Neural cell (in vitro differentiated cells): ENCODE measurements around the gene B4GALNT4. TPM values are rescaled to one million over a fixed set of nuclear protein-coding genes. Genes with fewer than 3 reads are reported as not detected.

Source experiments
- H2AFZ ChIP-seq: fragments of 200-600, 300-800 bp; sonication (generic), shearing (Covaris generic); 2 replicates; pipeline ENCODE4 v1.6.0; 2014; ENCODE audit warnings: low read depth, mild to moderate bottlenecking, antibody characterized with exemption, low read length, moderate library complexity
- H3F3A ChIP-seq: fragments of 200-600 bp; shearing (Covaris generic); 2 replicates; pipeline ENCODE4 v1.6.1; 2016; ENCODE audit warnings: mild to moderate bottlenecking, moderate library complexity, mixed read lengths, antibody characterized with exemption, low read length; ENCODE audit not compliant: insufficient read depth, poor library complexity, severe bottlenecking
- H3K27ac ChIP-seq: fragments of 200-600, 300-800 bp; sonication (generic), shearing (Covaris generic); 2 replicates; pipeline ENCODE4 v1.5.1; 2014; ENCODE audit warnings: mild to moderate bottlenecking, low read length, moderate library complexity
- H3K27me3 ChIP-seq: fragments of 300-800, 200-600 bp; sonication (generic), shearing (Covaris generic); 2 replicates; pipeline ENCODE4 v1.6.0; 2014; ENCODE audit warnings: mild to moderate bottlenecking, low read depth, low read length, moderate library complexity; ENCODE audit not compliant: insufficient read depth
- H3K36me3 ChIP-seq: fragments of 300-800, 200-600 bp; sonication (generic), shearing (Covaris generic); 2 replicates; pipeline ENCODE4 v1.5.1; 2014; ENCODE audit warnings: mild to moderate bottlenecking, antibody characterized with exemption, low read length, moderate library complexity; ENCODE audit not compliant: insufficient read depth
- H3K4me2 ChIP-seq: fragments of 300-800, 200-600 bp; sonication (generic), shearing (Covaris generic); 2 replicates; pipeline ENCODE4 v1.6.0; 2014; ENCODE audit warnings: mild to moderate bottlenecking, low read length
- H3K4me3 ChIP-seq: fragments of 300-800, 200-600 bp; sonication (generic), shearing (Covaris generic); 2 replicates; pipeline ENCODE4 v1.5.1; 2014; ENCODE audit warnings: mild to moderate bottlenecking, low read length, moderate library complexity
- H3K79me2 ChIP-seq: fragments of 200-600 bp; shearing (Covaris generic); replicated peaks from 2 replicates; pipeline ENCODE4 v1.6.0; 2014; ENCODE audit warnings: mild to moderate bottlenecking, low read length, moderate library complexity; ENCODE audit not compliant: insufficient read depth
- H3K9ac ChIP-seq: fragments of 300-800, 200-600 bp; sonication (generic), shearing (Covaris generic); 2 replicates; pipeline ENCODE4 v1.6.1; 2016; ENCODE audit warnings: mild to moderate bottlenecking, low read length, mixed read lengths
- H3K9me2 ChIP-seq: fragments of 200-600 bp; shearing (Covaris generic); 2 replicates; pipeline ENCODE4 v1.6.1; 2016; ENCODE audit warnings: mild to moderate bottlenecking, low read length, mixed read lengths; ENCODE audit not compliant: insufficient read depth
- H3K9me3 ChIP-seq: fragments of 200-600, 300-800 bp; sonication (generic), shearing (Covaris generic); 2 replicates; pipeline ENCODE4 v1.6.1; 2016; ENCODE audit warnings: mild to moderate bottlenecking, mixed run types, low read length, moderate library complexity, mixed read lengths
- H4K20me1 ChIP-seq: fragments of 200-600 bp; shearing (Covaris generic); 2 replicates; pipeline ENCODE4 v1.6.1; 2016; ENCODE audit warnings: mild to moderate bottlenecking, mixed run types; ENCODE audit not compliant: insufficient read depth
- CTCF ChIP-seq: fragments of 450-650 bp; IDR thresholded peaks from 2 replicates; pipeline ENCODE4 v1.5.1; 2014; ENCODE audit warnings: antibody characterized with exemption, mild to moderate bottlenecking, moderate library complexity; ENCODE audit not compliant: poor library complexity, severe bottlenecking
- EP300 ChIP-seq: fragments of 450-650 bp; conservative IDR thresholded peaks from 2 replicates; pipeline ENCODE4 v1.6.1; 2014; ENCODE audit warnings: antibody characterized with exemption, mild to moderate bottlenecking, moderate library complexity; ENCODE audit not compliant: poor library complexity, severe bottlenecking
- EZH2 ChIP-seq: fragments of 200-600, 300-800 bp; shearing (Covaris generic), sonication (generic); IDR thresholded peaks from 2 replicates; pipeline ENCODE4 v1.6.1; 2014; ENCODE audit warnings: antibody characterized with exemption, low read length, borderline replicate concordance, mild to moderate bottlenecking; ENCODE audit not compliant: insufficient read depth, poor library complexity, severe bottlenecking
- MXI1 ChIP-seq: fragments of 450-650 bp; conservative IDR thresholded peaks from 2 replicates; pipeline ENCODE4 v1.6.1; 2014; ENCODE audit warnings: antibody characterized with exemption, mild to moderate bottlenecking; ENCODE audit not compliant: poor library complexity, severe bottlenecking
- POLR2AphosphoS5 ChIP-seq: IDR thresholded peaks from 2 replicates; pipeline ENCODE4 v1.6.1; 2012
- RAD21 ChIP-seq: fragments of 450-650 bp; conservative IDR thresholded peaks from 2 replicates; pipeline ENCODE4 v1.6.1; 2014; ENCODE audit warnings: antibody characterized with exemption, mild to moderate bottlenecking, moderate library complexity
- SMC3 ChIP-seq: fragments of 450-650 bp; conservative IDR thresholded peaks from 2 replicates; pipeline ENCODE4 v1.6.1; 2014; ENCODE audit warnings: antibody characterized with exemption, mild to moderate bottlenecking, moderate library complexity; ENCODE audit not compliant: poor library complexity
- TAF1 ChIP-seq: IDR thresholded peaks from 2 replicates; pipeline ENCODE4 v1.6.1; 2012; ENCODE audit warnings: low read depth
- polyA plus RNA-seq: library from polyadenylated mRNA; depleted of rRNA; stranded (reverse); fragments of >200 nt; gene quantifications from 2 replicates; pipeline ENCODE4 v1.2.3, GENCODE V29; 2014
- TF ChIP-seq, protein P1 (sequence below): IDR thresholded peaks from 2 replicates; pipeline ENCODE4 v1.6.1; 2012; ENCODE audit warnings: borderline replicate concordance

B4GALNT4 gene
- polyA plus RNA-seq, 1 donor from 2014 or later: 440 TPM

DNA sequence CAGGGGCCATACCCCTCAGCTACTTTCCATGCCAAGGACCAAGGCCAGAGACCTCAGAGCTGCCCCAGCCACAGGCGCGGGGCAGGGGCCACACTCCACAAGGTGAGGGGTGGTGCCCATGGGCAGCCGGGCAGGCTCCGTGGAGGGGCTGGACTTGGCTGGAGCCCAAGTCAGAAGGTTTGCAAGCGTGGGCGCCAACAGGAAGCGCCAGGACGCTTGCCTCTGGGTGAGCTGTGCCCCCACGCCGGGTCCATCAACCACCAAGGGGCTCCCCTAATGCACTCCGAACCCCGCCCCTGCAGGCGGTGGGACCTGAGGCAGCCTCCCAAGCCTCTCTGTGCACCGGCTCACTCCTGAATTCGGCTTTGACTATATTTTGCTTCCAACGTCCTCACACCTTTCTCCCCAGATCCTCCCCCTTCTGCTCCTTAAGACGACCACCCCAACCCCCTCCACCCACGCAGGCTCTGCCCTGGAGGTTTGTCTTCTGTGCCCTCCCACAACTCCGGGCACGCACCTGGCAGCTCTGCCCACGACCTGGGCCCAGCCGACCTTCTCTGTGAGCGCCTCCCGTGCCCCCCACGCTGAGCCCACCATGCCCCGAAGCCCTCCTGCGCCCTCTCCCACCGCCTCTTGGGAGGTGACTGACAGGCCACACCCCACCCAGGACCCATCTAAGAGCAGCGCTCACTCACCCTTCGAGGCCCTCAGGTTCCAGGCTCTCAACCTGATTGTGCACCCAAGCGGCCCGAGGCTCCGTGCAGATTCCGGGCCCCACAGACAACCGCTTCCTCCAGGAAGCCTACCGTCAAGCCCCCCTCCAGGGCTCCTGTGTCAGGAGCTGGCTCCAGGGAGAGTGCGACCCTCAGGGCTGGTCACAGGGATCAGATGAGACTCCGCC, 22.1 kb downstream of the B4GALNT4 start:
- Histone ChIP-seq H4K20me1 (no peaks in the 10 kb centered on the region), H3K36me3 (no peaks in the 10 kb centered on the region), H2AFZ (no peak overlapping the region), H3K4me2 (no peak overlapping the region), H3K9ac (no peak overlapping the region), H3K9me2 (no peaks in the 10 kb centered on the region), H3K79me2 (no peaks in the 10 kb centered on the region), H3K27me3 (no peaks in the 10 kb centered on the region), H3K9me3 (peaks cover 2% of the 10 kb centered on the region), H3K4me3 (no peak overlapping the region), H3K27ac (no peak overlapping the region), H3F3A (no peaks in the 10 kb centered on the region)
- TF ChIP-seq POLR2AphosphoS5 (no peak), EP300 (no peak), EZH2 (no peak), TAF1 (no peak), MXI1 (no peak), CTCF (no peak), RAD21 (no peak), SMC3 (no peak)
- TF ChIP-seq, protein P1, sequence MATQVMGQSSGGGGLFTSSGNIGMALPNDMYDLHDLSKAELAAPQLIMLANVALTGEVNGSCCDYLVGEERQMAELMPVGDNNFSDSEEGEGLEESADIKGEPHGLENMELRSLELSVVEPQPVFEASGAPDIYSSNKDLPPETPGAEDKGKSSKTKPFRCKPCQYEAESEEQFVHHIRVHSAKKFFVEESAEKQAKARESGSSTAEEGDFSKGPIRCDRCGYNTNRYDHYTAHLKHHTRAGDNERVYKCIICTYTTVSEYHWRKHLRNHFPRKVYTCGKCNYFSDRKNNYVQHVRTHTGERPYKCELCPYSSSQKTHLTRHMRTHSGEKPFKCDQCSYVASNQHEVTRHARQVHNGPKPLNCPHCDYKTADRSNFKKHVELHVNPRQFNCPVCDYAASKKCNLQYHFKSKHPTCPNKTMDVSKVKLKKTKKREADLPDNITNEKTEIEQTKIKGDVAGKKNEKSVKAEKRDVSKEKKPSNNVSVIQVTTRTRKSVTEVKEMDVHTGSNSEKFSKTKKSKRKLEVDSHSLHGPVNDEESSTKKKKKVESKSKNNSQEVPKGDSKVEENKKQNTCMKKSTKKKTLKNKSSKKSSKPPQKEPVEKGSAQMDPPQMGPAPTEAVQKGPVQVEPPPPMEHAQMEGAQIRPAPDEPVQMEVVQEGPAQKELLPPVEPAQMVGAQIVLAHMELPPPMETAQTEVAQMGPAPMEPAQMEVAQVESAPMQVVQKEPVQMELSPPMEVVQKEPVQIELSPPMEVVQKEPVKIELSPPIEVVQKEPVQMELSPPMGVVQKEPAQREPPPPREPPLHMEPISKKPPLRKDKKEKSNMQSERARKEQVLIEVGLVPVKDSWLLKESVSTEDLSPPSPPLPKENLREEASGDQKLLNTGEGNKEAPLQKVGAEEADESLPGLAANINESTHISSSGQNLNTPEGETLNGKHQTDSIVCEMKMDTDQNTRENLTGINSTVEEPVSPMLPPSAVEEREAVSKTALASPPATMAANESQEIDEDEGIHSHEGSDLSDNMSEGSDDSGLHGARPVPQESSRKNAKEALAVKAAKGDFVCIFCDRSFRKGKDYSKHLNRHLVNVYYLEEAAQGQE: no peak

DNA sequence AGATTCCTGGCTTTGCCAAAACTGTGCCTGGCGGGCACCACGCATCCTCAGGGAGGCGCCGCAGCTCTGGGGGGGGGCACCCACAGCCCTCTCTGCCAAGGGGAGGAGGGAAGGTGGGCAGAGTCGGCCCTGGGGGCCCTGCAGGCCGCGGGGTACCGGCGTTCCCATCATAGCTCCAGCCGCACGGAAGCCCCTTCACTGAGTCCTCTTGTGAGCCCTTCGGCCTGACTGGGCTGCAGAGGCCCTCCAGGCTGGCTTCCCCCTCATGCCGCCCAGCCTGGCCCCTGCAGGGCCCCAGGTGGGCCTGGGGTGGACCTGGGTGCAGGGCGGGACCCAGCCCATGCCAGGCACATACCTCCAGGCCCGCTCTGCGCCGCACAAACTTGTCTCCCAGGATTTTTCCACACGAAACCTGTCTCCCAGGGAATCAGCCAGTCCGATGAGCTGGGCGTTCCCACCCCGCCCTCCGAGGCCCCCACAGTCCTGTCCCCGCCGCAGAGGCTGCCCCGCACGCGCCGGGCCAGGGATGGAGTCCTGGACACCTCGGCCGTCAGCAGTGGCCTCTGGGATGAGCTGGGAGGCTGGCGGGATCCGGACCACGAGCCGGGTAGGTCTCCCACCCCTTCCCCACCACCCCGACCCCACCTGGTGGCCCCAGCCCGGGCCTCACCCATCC, 22.9 kb downstream of the B4GALNT4 start:
- Histone ChIP-seq H3F3A (no peaks in the 10 kb centered on the region), H3K4me3 (no peak overlapping the region), H3K9ac (no peak overlapping the region), H3K27me3 (no peaks in the 10 kb centered on the region), H3K9me3 (peaks cover under 1% of the 10 kb centered on the region), H2AFZ (no peak overlapping the region), H3K79me2 (no peaks in the 10 kb centered on the region), H3K4me2 (no peak overlapping the region), H3K27ac (no peak overlapping the region), H4K20me1 (no peaks in the 10 kb centered on the region), H3K36me3 (no peaks in the 10 kb centered on the region), H3K9me2 (no peaks in the 10 kb centered on the region)
- TF ChIP-seq MXI1: no peak
- no peak for TF ChIP-seq POLR2AphosphoS5
- no peak for TF ChIP-seq SMC3
